ENCODE results near the gene ANO2.
A peak's percentile ranks its signal among the peaks of the same experiment; 100 is the strongest.

ANO2 gene

GRCh38 chr12:5776091-5776490 lies 169.0 kb downstream of the ANO2 start:
- no peak for DNase-seq (ENCODE audit: low read depth)

- DNase-seq (ENCODE audit: low read depth) = no peak
Observed at GRCh38 chr12:5773550-5773949, 171.5 kb downstream of the ANO2 start.

- no peak for DNase-seq (ENCODE audit: low read depth)
Observed at GRCh38 chr12:5771756-5772155, 173.3 kb downstream of the ANO2 start.

- DNase-seq (ENCODE audit: low read depth) = no peak
Observed at GRCh38 chr12:5770727-5771126, 174.3 kb downstream of the ANO2 start.

- DNase-seq (ENCODE audit: low read depth) = no peak
Observed at GRCh38 chr12:5768581-5769196, 176.4 kb downstream of the ANO2 start.

GRCh38 chr12:5768171-5768570 lies 176.9 kb downstream of the ANO2 start:
- no peak for DNase-seq (ENCODE audit: low read depth)

GRCh38 chr12:5758347-5758746 lies 186.7 kb downstream of the ANO2 start:
- no peak for DNase-seq (ENCODE audit: low read depth)

- DNase-seq (ENCODE audit: low read depth) = no peak
Observed at GRCh38 chr12:5756338-5756842, 188.7 kb downstream of the ANO2 start.

GRCh38 chr12:5748027-5748426 lies 197.0 kb downstream of the ANO2 start:
- DNase-seq (ENCODE audit: low read depth) = no peak

GRCh38 chr12:5746917-5747316 lies 198.1 kb downstream of the ANO2 start:
- DNase-seq (ENCODE audit: low read depth) = no peak

- DNase-seq (ENCODE audit: low read depth) = no peak
Observed at GRCh38 chr12:5746036-5746908, 198.8 kb downstream of the ANO2 start.

GRCh38 chr12:5745251-5745888 lies 199.7 kb downstream of the ANO2 start:
- DNase-seq (ENCODE audit: low read depth) = peak; percentile 48

GRCh38 chr12:5742258-5742657 lies 202.8 kb downstream of the ANO2 start:
- DNase-seq (ENCODE audit: low read depth) = no peak

- no peak for DNase-seq (ENCODE audit: low read depth)
Observed at GRCh38 chr12:5739917-5740316, 205.1 kb downstream of the ANO2 start.

GRCh38 chr12:5737778-5738177 lies 207.3 kb downstream of the ANO2 start:
- no peak for DNase-seq (ENCODE audit: low read depth)

GRCh38 chr12:5736527-5736926 lies 208.5 kb downstream of the ANO2 start:
- no peak for DNase-seq (ENCODE audit: low read depth)

- no peak for DNase-seq (ENCODE audit: low read depth)
Observed at GRCh38 chr12:5736016-5736415, 209.0 kb downstream of the ANO2 start.

- no peak for DNase-seq (ENCODE audit: low read depth)
Observed at GRCh38 chr12:5733916-5734315, 211.1 kb downstream of the ANO2 start.

- DNase-seq (ENCODE audit: low read depth) = no peak
Observed at GRCh38 chr12:5733136-5733755, 211.8 kb downstream of the ANO2 start.

- no peak for DNase-seq (ENCODE audit: low read depth)
Observed at GRCh38 chr12:5730962-5731361, 214.1 kb downstream of the ANO2 start.

GRCh38 chr12:5723711-5724252 lies 221.3 kb downstream of the ANO2 start:
- DNase-seq (ENCODE audit: low read depth) = no peak

- DNase-seq (ENCODE audit: low read depth) = no peak
Observed at GRCh38 chr12:5723071-5723470, 222.0 kb downstream of the ANO2 start.
